KOPT-K1 (cell line): ENCODE data around the gene DNAAF3.
"Not testable (repeated sequence)": the region's sequence is repeated elsewhere in the genome, so short reads cannot be mapped to it uniquely, and the experiment has no call there.

Source experiments
- H3K27ac ChIP-seq: fragments of 200-600 bp; sonication (generic); 2 replicates; pipeline ENCODE4 v1.5.1; 2016; ENCODE audit warnings: antibody characterized with exemption, mild to moderate bottlenecking, low read depth, low read length; ENCODE audit not compliant: poor library complexity, severe bottlenecking
- H3K36me3 ChIP-seq: fragments of 200-600 bp; sonication (generic); 2 replicates; pipeline ENCODE4 v1.5.1; 2017; ENCODE audit warnings: antibody characterized with exemption, mild to moderate bottlenecking, low read length, moderate library complexity; ENCODE audit not compliant: insufficient read depth
- H3K9me3 ChIP-seq: fragments of 200-600 bp; sonication (generic); 2 replicates; pipeline ENCODE4 v1.5.1; 2017; ENCODE audit warnings: antibody characterized with exemption, low read length, mild to moderate bottlenecking; ENCODE audit not compliant: insufficient read depth, poor library complexity, severe bottlenecking

The DNAAF3 gene

DNA sequence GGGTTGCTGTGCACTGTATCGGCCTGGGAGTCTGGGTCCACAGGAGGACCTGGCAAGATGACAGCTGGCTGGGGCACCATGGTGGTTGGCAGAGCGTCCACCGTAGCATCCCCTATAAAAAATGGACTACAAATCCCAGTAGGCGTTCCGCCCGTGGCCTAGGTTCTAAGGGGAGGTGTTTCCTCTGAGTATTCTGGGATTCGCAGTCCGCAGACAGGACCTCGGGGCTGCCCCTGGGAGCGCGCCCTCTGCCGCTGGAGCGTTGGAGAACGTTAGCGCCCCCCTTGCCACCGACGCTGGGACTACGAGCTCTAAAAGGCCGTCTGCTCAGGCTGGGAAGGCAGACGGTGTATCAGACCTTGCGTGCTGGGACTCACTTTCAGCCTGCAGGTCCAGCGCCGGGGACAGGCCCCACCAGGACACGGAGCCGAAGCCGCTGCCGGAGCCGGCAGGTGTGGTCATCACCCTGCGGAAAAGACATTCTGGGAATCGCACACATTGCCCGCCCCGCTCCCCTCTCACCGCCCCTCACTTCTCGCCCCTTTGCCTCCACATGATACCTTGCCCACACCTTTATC is 372 bp downstream of the DNAAF3 start:
- no peaks in the 10 kb centered on the region for H3K9me3 ChIP-seq
- no peaks in the 10 kb centered on the region for H3K36me3 ChIP-seq
- no peak overlapping the region for H3K27ac ChIP-seq

- Histone ChIP-seq H3K9me3 (no peaks in the 10 kb centered on the region), H3K27ac (no peak overlapping the region), H3K36me3 (no peaks in the 10 kb centered on the region)
Measured at GRCh38 chr19:55161571-55162322, 4.7 kb downstream of the DNAAF3 start.

- Histone ChIP-seq H3K9me3 (no peaks in the 10 kb centered on the region), H3K27ac (no peak overlapping the region), H3K36me3 (no peaks in the 10 kb centered on the region)
Measured at GRCh38 chr19:55160986-55161365, 5.4 kb downstream of the DNAAF3 start.

DNA sequence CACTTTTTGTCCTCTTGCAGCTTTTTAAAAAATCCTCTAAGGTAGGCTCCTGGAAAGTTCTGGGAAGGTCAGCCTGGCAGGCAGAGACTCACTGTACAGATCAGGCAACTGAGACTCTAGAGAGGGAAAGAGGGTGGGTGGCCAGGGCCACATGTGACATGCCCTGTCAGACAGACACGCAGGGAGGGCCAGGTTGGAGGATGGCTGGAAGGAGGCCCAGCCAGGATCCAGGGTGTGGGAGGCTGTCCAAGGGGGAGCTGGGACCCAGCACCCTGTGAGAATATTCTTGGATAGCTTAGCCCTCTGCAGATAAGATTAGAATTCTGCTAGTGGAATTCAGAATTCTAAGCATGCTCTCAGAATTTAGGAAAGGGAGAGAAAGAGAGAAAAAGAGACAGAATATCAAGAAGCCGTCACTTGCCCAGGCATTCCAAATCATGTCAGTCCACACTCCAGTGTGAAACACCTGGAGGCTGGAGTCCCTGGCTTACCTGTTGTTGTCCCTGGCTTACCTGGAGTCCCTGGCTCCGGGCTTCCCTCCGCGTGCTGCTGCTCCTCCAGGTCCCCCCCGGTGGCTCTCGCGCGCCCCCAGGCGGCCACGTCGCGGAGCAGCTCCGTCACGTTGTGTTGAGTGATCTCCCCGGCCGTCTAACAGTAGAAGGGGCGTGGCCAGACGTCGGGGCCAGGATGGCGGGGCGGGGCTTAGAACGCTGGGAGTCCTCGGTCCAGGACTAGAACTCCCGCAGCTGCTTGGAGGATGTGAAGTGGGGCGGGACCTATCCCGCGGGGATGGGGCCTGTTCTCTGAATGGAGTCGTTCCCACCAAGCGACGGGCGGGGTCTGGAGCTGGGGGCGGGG is 6.1 kb downstream of the DNAAF3 start:
- Histone ChIP-seq H3K9me3 (no peaks in the 10 kb centered on the region), H3K36me3 (no peaks in the 10 kb centered on the region), H3K27ac (no peak overlapping the region)

- Histone ChIP-seq H3K36me3 (no peaks in the 10 kb centered on the region), H3K9me3 (no peaks in the 10 kb centered on the region), H3K27ac (no peak overlapping the region)
Measured at GRCh38 chr19:55158848-55159749, 7.3 kb downstream of the DNAAF3 start.

- Histone ChIP-seq H3K9me3 (no peaks in the 10 kb centered on the region), H3K36me3 (no peaks in the 10 kb centered on the region), H3K27ac (no peak overlapping the region)
Measured at GRCh38 chr19:55158423-55158822, 8.0 kb downstream of the DNAAF3 start.

GRCh38 chr19:55157064-55157908 is 9.1 kb downstream of the DNAAF3 start, which contains the start of gene TNNI3:
Gene TNNI3 (minus strand): TSS chr19:55157732. CDS start chr19:55157589, 143 bp downstream.
- Histone ChIP-seq H3K36me3 (no peaks in the 10 kb centered on the region), H3K27ac (no peak within 1 kb of the TSS), H3K9me3 (no peaks in the 10 kb centered on the region)

DNA sequence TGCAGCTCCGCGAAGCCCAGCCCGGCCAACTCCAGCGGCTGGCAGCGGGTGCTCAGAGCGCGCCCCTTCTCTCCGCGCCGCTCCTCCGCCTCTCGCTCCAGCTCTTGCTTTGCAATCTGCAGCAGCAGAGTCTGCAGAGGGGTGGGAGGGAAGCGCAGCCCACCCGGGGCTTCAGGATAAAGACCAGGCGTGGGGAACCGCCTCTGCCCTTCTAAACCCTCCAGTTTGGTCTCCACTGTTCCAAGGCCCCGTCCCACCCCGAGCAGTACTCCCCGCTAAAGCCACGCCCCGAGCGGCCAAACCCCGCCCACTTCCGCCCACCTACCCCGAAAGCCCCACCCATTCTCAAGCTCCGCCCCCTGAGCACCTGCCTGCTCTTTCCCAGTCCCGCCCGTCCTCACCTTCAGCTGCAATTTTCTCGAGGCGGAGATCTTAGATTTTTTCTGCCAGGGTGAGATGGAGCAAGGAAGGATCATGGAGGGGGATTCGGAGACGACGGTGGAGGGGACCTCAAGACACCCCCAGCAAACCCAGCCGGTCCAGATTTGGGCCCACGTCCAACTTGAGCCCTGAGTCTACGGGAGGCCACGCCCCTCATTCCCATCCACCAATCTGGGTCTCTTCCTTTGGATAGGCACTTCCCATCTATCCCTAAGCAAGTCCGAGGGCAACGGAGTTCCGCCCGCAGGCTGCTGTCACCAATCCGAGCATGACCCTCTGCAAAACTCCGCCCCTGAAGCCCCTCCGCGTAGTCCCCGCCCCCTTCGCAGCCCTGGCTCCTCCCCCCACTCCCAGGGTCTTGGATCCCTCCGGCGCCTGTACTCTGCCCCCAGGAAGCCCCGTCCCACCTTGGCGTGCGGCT is 10.0 kb downstream of the DNAAF3 start:
- no peak overlapping the region for H3K27ac ChIP-seq
- peaks cover 6% of the 10 kb centered on the region for H3K9me3 ChIP-seq
- H3K36me3 ChIP-seq: no peaks in the 10 kb centered on the region

GRCh38 chr19:55155784-55156183 is 10.6 kb downstream of the DNAAF3 start:
- not testable (repeated sequence) for H3K36me3 ChIP-seq, H3K27ac ChIP-seq, H3K9me3 ChIP-seq

GRCh38 chr19:55153652-55154264 is 12.7 kb downstream of the DNAAF3 start:
- Histone ChIP-seq H3K27ac (peak overlapping the region; percentile 50), H3K9me3 (peaks cover 6% of the 10 kb centered on the region), H3K36me3 (no peaks in the 10 kb centered on the region)

- Histone ChIP-seq H3K36me3 (no peaks in the 10 kb centered on the region), H3K27ac (no peak overlapping the region), H3K9me3 (peaks cover 6% of the 10 kb centered on the region)
Measured at GRCh38 chr19:55152017-55152416, 14.4 kb downstream of the DNAAF3 start.

DNA sequence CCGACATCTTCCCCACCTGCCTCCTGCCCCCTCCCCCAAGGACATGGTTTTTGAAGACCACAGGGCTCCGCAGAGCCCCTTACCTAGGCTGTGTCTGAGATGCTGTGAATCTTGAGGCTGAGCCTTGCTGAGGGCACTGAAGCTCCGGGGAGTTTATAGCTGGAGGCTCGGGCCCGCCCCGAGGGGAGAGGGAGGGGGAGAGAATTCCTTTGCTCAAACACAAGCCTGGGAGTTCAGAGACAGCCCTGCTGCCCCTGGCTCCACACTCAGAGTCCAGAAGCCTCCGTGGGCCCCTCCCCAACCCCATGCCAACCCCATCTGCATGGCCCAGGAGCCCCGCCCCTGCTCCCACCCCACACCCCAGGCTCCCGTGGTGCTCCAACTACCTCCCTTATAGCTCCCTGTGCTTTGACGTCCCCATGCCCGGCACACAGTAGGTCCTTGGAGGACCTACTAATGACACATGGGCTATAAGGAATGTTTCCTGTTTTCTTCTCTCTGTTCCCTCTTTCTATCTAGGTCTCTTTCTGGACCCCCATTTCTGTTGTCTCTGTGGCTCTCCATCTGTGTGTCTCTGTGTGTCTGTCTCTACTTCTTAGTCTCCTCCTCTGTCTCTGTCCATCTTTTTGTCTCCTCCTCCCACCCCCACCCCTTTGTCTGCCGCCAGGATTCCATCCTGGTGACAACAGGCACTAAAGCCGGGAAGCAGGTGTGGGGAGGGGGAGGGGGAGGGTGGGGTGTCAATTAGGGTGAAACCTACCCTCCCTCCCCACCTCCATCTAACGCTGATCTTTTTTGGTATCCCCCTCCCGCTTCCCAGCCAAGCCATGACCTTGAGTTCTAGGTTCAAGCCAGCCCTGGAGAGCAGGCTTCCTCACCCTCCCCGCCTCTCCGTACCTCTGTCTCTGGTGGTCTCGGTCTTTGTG is 17.1 kb downstream of the DNAAF3 start, which contains the start of gene TNNT1:
Gene TNNT1 (minus strand): TSS at position 129 of the 926 bp plus-strand sequence. CDS start 2,049 bp downstream, outside the sequence.
- Histone ChIP-seq H3K27ac (no peak within 1 kb of the TSS), H3K9me3 (peaks cover 6% of the 10 kb centered on the region), H3K36me3 (no peaks in the 10 kb centered on the region)
